IMR-90 (cell line): Measurements from ENCODE around the gene C1QTNF9B. TPM values are rescaled to one million over a fixed set of nuclear protein-coding genes. Genes with fewer than 3 reads are reported as not detected.

Source experiments
- ATAC-seq: fragments of 200-7000 bp; cut with Tn5 transposase; 2 replicates; pipeline ENCODE4 v1.9.1; 2020; ENCODE audit warnings: low read depth, mild to moderate bottlenecking, moderate library complexity
- BruUV-seq: library from RNA; stranded (reverse); fragments of 400-500 nt; replicated peaks from 2 replicates; lab custom pipeline; 2021; lab: Mats Ljungman, UMichigan
- CTCF ChIA-PET: fragments of 300-600 bp; formaldehyde crosslinking; extraction: SDS; loops from one replicate; lab custom pipeline; 2021; ENCODE audit warnings: antibody characterized with exemption; lab: Yijun Ruan, JAX
- POLR2A ChIA-PET: fragments of 300-600 bp; sonication (Branson Sonifier 250); formaldehyde crosslinking; loops from one replicate; lab custom pipeline; 2022; ENCODE audit warnings: antibody characterized with exemption; ENCODE audit not compliant: unreplicated experiment; lab: Charles Lee
- DNase-seq: peaks from one replicate; pipeline ENCODE4 v3.0.0; 2013
- H2AFZ ChIP-seq: replicated peaks from 2 replicates; pipeline ENCODE3; 2013; ENCODE audit warnings: low read length, mild to moderate bottlenecking; ENCODE audit not compliant: poor library complexity
- H2AK5ac ChIP-seq: 2 replicates; pipeline ENCODE4 v1.6.1; 2013; ENCODE audit warnings: low read depth, low read length, inconsistent platforms
- H2AK9ac ChIP-seq: replicated peaks from 2 replicates; pipeline ENCODE3; 2013; ENCODE audit warnings: mild to moderate bottlenecking, low read depth, low read length, moderate library complexity; ENCODE audit not compliant: poor library complexity
- H2BK120ac ChIP-seq: 2 replicates; pipeline ENCODE4 v1.6.1; 2013; ENCODE audit warnings: low read depth, low read length, inconsistent platforms
- H2BK15ac ChIP-seq: 3 replicates; pipeline ENCODE4 v1.6.1; 2013; ENCODE audit warnings: low read depth, low read length, inconsistent platforms
- H2BK20ac ChIP-seq: 2 replicates; pipeline ENCODE4 v1.6.1; 2013; ENCODE audit warnings: low read depth, mild to moderate bottlenecking, inconsistent platforms, low read length, moderate library complexity
- H2BK5ac ChIP-seq: 2 replicates; pipeline ENCODE4 v1.6.1; 2013; ENCODE audit warnings: mild to moderate bottlenecking, low read depth, low read length, inconsistent platforms; ENCODE audit not compliant: poor library complexity, severe bottlenecking
- H3K14ac ChIP-seq: replicated peaks from 2 replicates; pipeline ENCODE4 v1.6.1; 2013; ENCODE audit warnings: low read depth, low read length, inconsistent platforms
- H3K18ac ChIP-seq: 2 replicates; pipeline ENCODE4 v1.6.1; 2013; ENCODE audit warnings: low read depth, low read length, control low read depth
- H3K23ac ChIP-seq: 2 replicates; pipeline ENCODE4 v1.6.1; 2013; ENCODE audit warnings: low read depth, low read length, inconsistent platforms
- H3K27ac ChIP-seq: 2 replicates; pipeline ENCODE4 v1.5.1; 2013; ENCODE audit warnings: mild to moderate bottlenecking, control low read depth, low read length; ENCODE audit not compliant: insufficient read depth
- H3K27me3 ChIP-seq: 2 replicates; pipeline ENCODE4 v1.6.1; 2013; ENCODE audit warnings: low read length; ENCODE audit not compliant: control insufficient read depth, insufficient read depth
- H3K36me3 ChIP-seq: 2 replicates; pipeline ENCODE4 v1.6.1; 2013; ENCODE audit warnings: low read length, mixed read lengths; ENCODE audit not compliant: control insufficient read depth, insufficient read depth
- H3K4ac ChIP-seq: 2 replicates; pipeline ENCODE4 v1.6.1; 2013; ENCODE audit warnings: low read depth, low read length, inconsistent platforms
- H3K4me1 ChIP-seq: 2 replicates; pipeline ENCODE4 v1.6.1; 2013; ENCODE audit warnings: low read length, mixed read lengths; ENCODE audit not compliant: control insufficient read depth, insufficient read depth
- H3K4me2 ChIP-seq: 2 replicates; pipeline ENCODE4 v1.6.1; 2013; ENCODE audit warnings: low read depth, mild to moderate bottlenecking, control low read depth, low read length, moderate library complexity
- H3K4me3 ChIP-seq: 2 replicates; pipeline ENCODE4 v1.5.1; 2013; ENCODE audit warnings: low read depth, mild to moderate bottlenecking, control low read depth, low read length, moderate library complexity; ENCODE audit not compliant: insufficient read depth
- H3K56ac ChIP-seq: 2 replicates; pipeline ENCODE4 v1.6.1; 2013; ENCODE audit warnings: low read length, inconsistent platforms; ENCODE audit not compliant: insufficient read depth; ENCODE audit errors: extremely low read depth
- H3K79me1 ChIP-seq, 2 experiments: 2 replicates each; pipeline ENCODE4 v1.6.1; 2013; ENCODE audit warnings: low read length in 2 of 2, inconsistent platforms in 1 of 2, low read depth in 1 of 2
- H3K9ac ChIP-seq: 2 replicates; pipeline ENCODE4 v1.6.1; 2013; ENCODE audit warnings: low read depth, low read length, control low read depth
- H3K9me1 ChIP-seq: 2 replicates; pipeline ENCODE4 v1.6.1; 2013; ENCODE audit warnings: low read length, inconsistent platforms; ENCODE audit not compliant: insufficient read depth
- H3K9me3 ChIP-seq: 2 replicates; pipeline ENCODE4 v1.6.1; 2013; ENCODE audit warnings: low read length; ENCODE audit not compliant: control insufficient read depth, insufficient read depth
- H4K20me1 ChIP-seq: 2 replicates; pipeline ENCODE4 v1.6.1; 2013; ENCODE audit warnings: low read length, inconsistent platforms; ENCODE audit not compliant: insufficient read depth
- H4K5ac ChIP-seq: 2 replicates; pipeline ENCODE4 v1.6.1; 2013; ENCODE audit warnings: mild to moderate bottlenecking, low read depth, low read length, control low read depth
- H4K8ac ChIP-seq, 2 experiments: 2 replicates each; pipeline ENCODE4 v1.6.1; 2013; ENCODE audit warnings: low read depth in 2 of 2, low read length in 2 of 2, control low read depth in 1 of 2, inconsistent platforms in 1 of 2
- H4K91ac ChIP-seq: 2 replicates; pipeline ENCODE4 v1.6.1; 2013; ENCODE audit warnings: low read depth, low read length, inconsistent platforms; ENCODE audit not compliant: insufficient read depth
- BHLHE40 ChIP-seq: fragments of 150-350 bp; IDR thresholded peaks from 2 replicates; pipeline ENCODE4 v1.6.1; 2016; ENCODE audit warnings: mild to moderate bottlenecking, low read depth, low read length
- CEBPB ChIP-seq: IDR thresholded peaks from 2 replicates; pipeline ENCODE4 v1.6.1; 2012; ENCODE audit warnings: low read depth, low read length, improper control_type of control experiment
- CHD1 ChIP-seq: IDR thresholded peaks from 2 replicates; pipeline ENCODE4 v1.6.1; 2012; ENCODE audit warnings: low read depth, low read length, improper control_type of control experiment
- FOS ChIP-seq: fragments of 150-350 bp; IDR thresholded peaks from 2 replicates; pipeline ENCODE4 v1.6.1; 2016; ENCODE audit warnings: low read depth, low read length
- MAFK ChIP-seq: IDR thresholded peaks from 2 replicates; pipeline ENCODE4 v1.6.1; 2012; ENCODE audit warnings: low read depth, low read length, improper control_type of control experiment
- MAZ ChIP-seq: IDR thresholded peaks from 2 replicates; pipeline ENCODE4 v1.6.1; 2012; ENCODE audit warnings: low read depth, mild to moderate bottlenecking, low read length, improper control_type of control experiment, moderate library complexity, borderline replicate concordance
- MXI1 ChIP-seq: IDR thresholded peaks from 2 replicates; pipeline ENCODE4 v1.6.1; 2012; ENCODE audit warnings: low read depth, mild to moderate bottlenecking, low read length, moderate library complexity, borderline replicate concordance
- NFE2L2 ChIP-seq: fragments of 150-350 bp; IDR thresholded peaks from 2 replicates; pipeline ENCODE4 v1.6.1; 2016; ENCODE audit warnings: low read depth, mild to moderate bottlenecking, low read length
- POLR2A ChIP-seq: IDR thresholded peaks from 2 replicates; pipeline ENCODE4 v1.6.1; 2012; ENCODE audit warnings: mild to moderate bottlenecking, low read depth, low read length
- RAD21 ChIP-seq: IDR thresholded peaks from 2 replicates; pipeline ENCODE4 v1.6.1; 2012; ENCODE audit warnings: low read length, improper control_type of control experiment
- RCOR1 ChIP-seq: IDR thresholded peaks from 2 replicates; pipeline ENCODE4 v1.6.1; 2012; ENCODE audit warnings: mild to moderate bottlenecking, low read length, improper control_type of control experiment; ENCODE audit not compliant: insufficient replicate concordance
- RFX5 ChIP-seq: IDR thresholded peaks from 2 replicates; pipeline ENCODE4 v1.8.0; 2012; ENCODE audit warnings: low read depth, mild to moderate bottlenecking, low read length, moderate library complexity
- SMC3 ChIP-seq: fragments of 150-350 bp; IDR thresholded peaks from 2 replicates; pipeline ENCODE4 v1.6.1; 2016; ENCODE audit warnings: low read depth, mild to moderate bottlenecking, antibody characterized with exemption, low read length, moderate library complexity
- USF2 ChIP-seq: fragments of 150-350 bp; IDR thresholded peaks from 2 replicates; pipeline ENCODE4 v1.6.1; 2017; ENCODE audit warnings: mild to moderate bottlenecking, antibody characterized with exemption, low read length, low read depth
- WGBS, 2 experiments: methylation state at CpG; one replicate each; pipeline versions ENCODE4 v1.1.5 to v1.1.7; 2013; ENCODE audit warnings: missing lambda C conversion rate in 2 of 2; ENCODE audit not compliant: insufficient read length in 1 of 2; ENCODE audit errors: extremely low coverage in 2 of 2; 5-methylcytosine and 5-hydroxymethylcytosine counted together
- dilution Hi-C: fragments of 300-500 bp; cut with HindIII; formaldehyde crosslinking; loops from one replicate; pipeline ENCODE4 v1.14.3; 2018; ENCODE audit warnings: low sequenced_read_pairs; ENCODE audit not compliant: unreplicated experiment
- in situ Hi-C: fragments of 300-500 bp; cut with MboI; formaldehyde crosslinking; loops from 3 replicates; pipeline ENCODE4 v1.14.3; 2019; ENCODE audit warnings: low sequenced_read_pairs, inconsistent platforms, mixed read lengths
- intact Hi-C: fragments of 100-400 bp; cut with micrococcal nuclease; formaldehyde crosslinking; loops from 2 replicates; pipeline ENCODE4 v1.10.0; 2022
- polyA plus RNA-seq, 3 experiments: library from polyadenylated mRNA; depleted of rRNA; stranded (reverse); fragments of >200 nt; gene quantifications; 2 replicates each; pipeline ENCODE4 v1.2.3, GENCODE V29; 2012; ENCODE audit warnings: low replicate concordance in 1 of 3
- total RNA-seq: library from RNA; depleted of rRNA; stranded (reverse); fragments of >200 nt; gene quantifications from 2 replicates; pipeline ENCODE4 v1.2.3, GENCODE V29; 2012
- TF ChIP-seq, protein P1 (sequence below): fragments of 150-350 bp; IDR thresholded peaks from 2 replicates; pipeline ENCODE4 v1.6.1; 2016; ENCODE audit warnings: low read depth, mild to moderate bottlenecking, low read length, moderate library complexity, borderline replicate concordance
- TF ChIP-seq, protein P2 (sequence below): conservative IDR thresholded peaks from 2 replicates; pipeline ENCODE4 v1.5.1; 2012; ENCODE audit warnings: mild to moderate bottlenecking, low read depth, low read length, improper control_type of control experiment

Gene C1QTNF9B
- total and polyA plus RNA-seq, 2 of the 4 experiments (the other 2 are of a cell fraction) = 0.72 to 1.1 TPM

DNA sequence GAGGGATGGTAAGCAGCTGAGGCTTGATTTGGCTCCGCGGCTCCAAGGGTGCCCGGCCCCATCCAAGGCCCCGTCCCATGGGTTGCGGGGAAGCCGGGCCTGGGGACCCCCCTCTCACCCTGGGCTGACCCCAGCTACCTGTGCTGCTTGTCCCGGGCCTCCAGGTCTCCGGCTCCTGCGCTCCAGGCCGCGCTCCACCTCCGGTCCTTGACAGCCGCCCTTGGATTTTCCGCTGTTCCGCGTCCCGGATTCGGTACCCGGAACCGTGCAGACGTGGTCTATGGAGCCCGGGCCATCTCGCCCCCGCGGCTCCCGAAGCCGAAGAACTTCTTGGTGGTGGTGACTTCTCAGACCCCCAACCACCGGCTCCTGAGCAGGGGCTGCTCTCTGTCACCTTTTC lies 48.3 kb upstream of the C1QTNF9B start:
- H2AFZ ChIP-seq = peak overlapping the region; percentile 58
- no peak overlapping the region for H4K8ac ChIP-seq
- H2AK5ac ChIP-seq = no peak overlapping the region
- no peak overlapping the region for H3K27ac ChIP-seq
- no peak overlapping the region for H2BK5ac ChIP-seq
- no peak overlapping the region for H4K91ac ChIP-seq
- H2BK20ac ChIP-seq = no peak overlapping the region
- no peak overlapping the region for H3K56ac ChIP-seq
- no peak overlapping the region for H2AK9ac ChIP-seq
- H3K79me1 ChIP-seq = no peaks in the 10 kb centered on the region
- WGBS, 2 experiments = 51% methylated on average over 13 of the region's 28 CpGs; no CpG with 5 or more reads in 1 of the 2 experiments
- in situ Hi-C loops = no loop called here
- BruUV-seq = no TSS peak
- TF ChIP-seq, protein P1, sequence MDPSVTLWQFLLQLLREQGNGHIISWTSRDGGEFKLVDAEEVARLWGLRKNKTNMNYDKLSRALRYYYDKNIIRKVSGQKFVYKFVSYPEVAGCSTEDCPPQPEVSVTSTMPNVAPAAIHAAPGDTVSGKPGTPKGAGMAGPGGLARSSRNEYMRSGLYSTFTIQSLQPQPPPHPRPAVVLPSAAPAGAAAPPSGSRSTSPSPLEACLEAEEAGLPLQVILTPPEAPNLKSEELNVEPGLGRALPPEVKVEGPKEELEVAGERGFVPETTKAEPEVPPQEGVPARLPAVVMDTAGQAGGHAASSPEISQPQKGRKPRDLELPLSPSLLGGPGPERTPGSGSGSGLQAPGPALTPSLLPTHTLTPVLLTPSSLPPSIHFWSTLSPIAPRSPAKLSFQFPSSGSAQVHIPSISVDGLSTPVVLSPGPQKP = no peak
- no peak for TF ChIP-seq CEBPB
- no peak for TF ChIP-seq SMC3
- no peak for TF ChIP-seq MAFK
- TF ChIP-seq CHD1 = no peak
- TF ChIP-seq, protein P2, sequence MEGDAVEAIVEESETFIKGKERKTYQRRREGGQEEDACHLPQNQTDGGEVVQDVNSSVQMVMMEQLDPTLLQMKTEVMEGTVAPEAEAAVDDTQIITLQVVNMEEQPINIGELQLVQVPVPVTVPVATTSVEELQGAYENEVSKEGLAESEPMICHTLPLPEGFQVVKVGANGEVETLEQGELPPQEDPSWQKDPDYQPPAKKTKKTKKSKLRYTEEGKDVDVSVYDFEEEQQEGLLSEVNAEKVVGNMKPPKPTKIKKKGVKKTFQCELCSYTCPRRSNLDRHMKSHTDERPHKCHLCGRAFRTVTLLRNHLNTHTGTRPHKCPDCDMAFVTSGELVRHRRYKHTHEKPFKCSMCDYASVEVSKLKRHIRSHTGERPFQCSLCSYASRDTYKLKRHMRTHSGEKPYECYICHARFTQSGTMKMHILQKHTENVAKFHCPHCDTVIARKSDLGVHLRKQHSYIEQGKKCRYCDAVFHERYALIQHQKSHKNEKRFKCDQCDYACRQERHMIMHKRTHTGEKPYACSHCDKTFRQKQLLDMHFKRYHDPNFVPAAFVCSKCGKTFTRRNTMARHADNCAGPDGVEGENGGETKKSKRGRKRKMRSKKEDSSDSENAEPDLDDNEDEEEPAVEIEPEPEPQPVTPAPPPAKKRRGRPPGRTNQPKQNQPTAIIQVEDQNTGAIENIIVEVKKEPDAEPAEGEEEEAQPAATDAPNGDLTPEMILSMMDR = no peak
- no peak for TF ChIP-seq NFE2L2
- TF ChIP-seq MAZ = no peak
- no peak for TF ChIP-seq FOS
- no peak for TF ChIP-seq POLR2A
- TF ChIP-seq BHLHE40 = no peak
- TF ChIP-seq RFX5 = no peak
- TF ChIP-seq RAD21 = no peak
- TF ChIP-seq RCOR1 = no peak
- TF ChIP-seq USF2 = no peak
- no peak for TF ChIP-seq MXI1
- ATAC-seq = no peak
- no peak overlapping the region for H3K18ac ChIP-seq
- H3K9me3 ChIP-seq = no peaks in the 10 kb centered on the region
- intact Hi-C loops = no loop called here
- no peak overlapping the region for H3K4ac ChIP-seq
- no peak overlapping the region for H4K5ac ChIP-seq
- no peak overlapping the region for H2BK120ac ChIP-seq
- no peaks in the 10 kb centered on the region for H3K36me3 ChIP-seq
- H3K4me3 ChIP-seq = no peak overlapping the region
- CTCF ChIA-PET = no interaction called here
- POLR2A ChIA-PET = no interaction called here
- no peak overlapping the region for H3K14ac ChIP-seq
- H3K4me1 ChIP-seq = no peaks in the 10 kb centered on the region
- H3K9ac ChIP-seq = no peak overlapping the region
- no peak overlapping the region for H3K4me2 ChIP-seq
- dilution Hi-C loops = no loop called here
- H2BK15ac ChIP-seq = no peak overlapping the region
- H3K9me1 ChIP-seq = no peaks in the 10 kb centered on the region
- H4K20me1 ChIP-seq = no peaks in the 10 kb centered on the region
- DNase-seq = no peak
- peaks cover 14% of the 10 kb centered on the region for H3K27me3 ChIP-seq
- H3K23ac ChIP-seq = no peak overlapping the region
